ENCODE measurements around the gene RASL10A.

RASL10A gene

DNA sequence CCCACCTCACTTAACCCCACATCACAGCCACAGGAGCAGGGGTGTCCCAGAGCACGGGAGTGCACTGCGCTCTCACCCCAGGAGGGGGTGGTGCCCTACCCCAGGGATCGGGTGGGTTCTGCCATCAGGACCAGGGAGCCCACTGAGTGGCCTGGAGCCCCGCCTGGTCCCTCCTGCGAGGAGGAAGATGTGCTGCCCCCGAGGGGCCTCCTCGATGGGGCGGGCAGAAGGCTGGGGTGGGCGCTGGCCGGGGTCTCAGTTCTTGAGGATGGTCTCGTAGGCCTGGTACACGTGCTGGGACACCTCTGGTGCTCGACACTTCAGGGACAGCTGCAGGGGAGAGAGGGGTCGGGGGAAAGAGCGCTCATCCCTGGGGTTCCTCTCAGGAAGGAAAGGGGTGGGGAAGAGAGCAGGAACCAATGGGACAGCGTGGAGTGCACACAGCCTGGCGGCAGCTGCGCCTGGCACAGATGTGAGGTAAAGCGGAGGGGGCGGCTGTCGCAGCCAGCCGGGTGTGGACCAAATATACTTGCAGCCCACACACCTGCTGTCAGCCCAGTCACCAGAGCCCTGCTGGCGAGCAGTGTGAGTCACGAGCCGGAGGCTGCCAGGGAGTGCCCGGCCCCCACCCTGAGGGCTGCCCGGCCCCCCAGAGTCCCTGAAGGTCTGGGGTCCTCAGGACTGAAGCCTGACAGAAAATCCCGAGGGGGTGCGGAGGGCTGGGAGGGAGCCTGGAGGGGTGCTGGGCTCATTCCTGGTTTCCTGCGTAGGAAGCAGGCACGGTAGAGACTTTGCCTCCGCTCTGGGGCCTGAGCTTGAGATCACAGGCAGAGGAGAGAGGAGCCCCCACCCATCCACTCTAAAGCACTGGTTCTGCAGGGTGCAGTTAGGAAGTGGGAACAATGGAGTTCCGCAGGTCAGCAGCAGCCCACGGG, 13.3 kb upstream of the RASL10A start:
- no peak overlapping the region for H3K4me3 ChIP-seq (ENCODE audit: low read length)
- DNase-seq (ENCODE audit: low read depth) = no peak
- TF ChIP-seq CTCF (conservative IDR thresholded peaks at IDR 0.05; ENCODE audit: low read depth, low read length) = no peak

DNA sequence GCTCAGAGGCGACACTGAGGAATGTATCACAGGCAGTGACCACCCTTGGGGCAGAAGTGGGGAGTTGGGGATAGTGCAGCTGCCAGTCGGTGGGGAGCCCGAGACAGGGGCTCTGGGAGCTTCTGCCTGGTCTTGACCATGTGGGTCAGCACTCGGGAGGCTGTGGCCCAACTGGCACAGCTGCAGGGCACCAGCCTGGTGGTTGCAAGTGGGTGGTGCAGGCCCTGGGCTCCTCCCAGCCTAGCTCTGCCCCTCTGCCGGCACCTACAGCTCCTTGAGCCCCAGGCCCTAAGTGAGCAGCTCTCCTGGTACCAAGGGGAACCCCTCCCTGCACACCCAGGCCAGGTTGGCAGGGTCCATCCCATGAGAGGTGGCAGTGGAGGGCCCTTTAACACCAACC, 12.6 kb upstream of the RASL10A start:
- TF ChIP-seq CTCF (conservative IDR thresholded peaks at IDR 0.05; ENCODE audit: low read depth, low read length) = no peak
- DNase-seq (ENCODE audit: low read depth) = no peak

GRCh38 chr22:29327089-29327764, 11.7 kb upstream of the RASL10A start:
- no peak for TF ChIP-seq CTCF (conservative IDR thresholded peaks at IDR 0.05; ENCODE audit: low read depth, low read length)
- DNase-seq (ENCODE audit: low read depth) = no peak
- no peak overlapping the region for H3K4me3 ChIP-seq (ENCODE audit: low read length)

More for the DNA sequence above, 12.6 kb upstream of the RASL10A start:
- H3K4me3 ChIP-seq (ENCODE audit: low read length) = no peak overlapping the region

GRCh38 chr22:29326481-29326880, 11.0 kb upstream of the RASL10A start:
- TF ChIP-seq CTCF (conservative IDR thresholded peaks at IDR 0.05; ENCODE audit: low read depth, low read length) = no peak
- DNase-seq (ENCODE audit: low read depth) = no peak

DNA sequence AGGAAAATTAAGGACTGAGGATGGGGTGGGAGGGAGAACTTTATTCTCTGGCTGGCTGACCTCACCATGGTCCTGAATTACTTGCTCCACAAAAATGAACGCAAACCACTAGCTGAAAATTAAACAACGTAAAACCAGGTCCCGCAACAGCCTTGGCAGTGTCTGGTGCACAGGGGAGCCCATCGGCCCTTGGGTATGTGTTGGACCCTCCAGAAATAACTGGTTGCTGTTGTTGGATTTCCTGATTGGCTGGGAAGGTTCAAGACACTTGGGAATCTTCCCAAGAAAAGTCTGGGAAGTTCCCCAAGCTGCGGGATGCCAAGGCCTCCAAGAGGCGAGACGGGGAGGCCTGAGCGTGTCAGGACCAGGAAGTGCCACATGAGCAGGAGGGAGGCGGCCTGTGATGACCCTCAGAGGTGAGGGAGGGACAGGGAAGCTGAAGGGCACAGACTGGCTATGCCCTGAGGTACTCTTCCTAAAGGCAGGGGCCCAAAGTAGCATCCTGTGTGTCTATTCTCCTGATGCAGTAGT, 10.4 kb upstream of the RASL10A start:
- DNase-seq (ENCODE audit: low read depth) = no peak
- no peak for TF ChIP-seq CTCF (conservative IDR thresholded peaks at IDR 0.05; ENCODE audit: low read depth, low read length)
- no peak overlapping the region for H3K4me3 ChIP-seq (ENCODE audit: low read length)

More at GRCh38 chr22:29326481-29326880, 11.0 kb upstream of the RASL10A start:
- no peak overlapping the region for H3K4me3 ChIP-seq (ENCODE audit: low read length)

GRCh38 chr22:29325356-29325755, 9.9 kb upstream of the RASL10A start:
- no peak for TF ChIP-seq CTCF (conservative IDR thresholded peaks at IDR 0.05; ENCODE audit: low read depth, low read length)
- H3K4me3 ChIP-seq (ENCODE audit: low read length) = no peak overlapping the region
- no peak for DNase-seq (ENCODE audit: low read depth)
